Stomach (tissue), 4 donors: Measurements from ENCODE around the gene MAPK14.

ENCODE experiments used
- CTCF ChIP-seq, 7 experiments: fragments of 450-650 bp in 4 of 7; fragments of 200-600 bp in 3 of 7; sonication (generic) in 3 of 7; IDR thresholded peaks; one replicate each; pipeline ENCODE4 v1.5.1; 2016 to 2019; ENCODE audit warnings: antibody characterized with exemption in 7 of 7, control low read depth in 2 of 7, mild to moderate bottlenecking in 1 of 7
- POLR2AphosphoS5 ChIP-seq, 3 donors: sonication (generic); formaldehyde crosslinking; IDR thresholded peaks; one replicate each; pipeline ENCODE4 v1.6.1; 2016; ENCODE audit warnings: antibody characterized with exemption in 3 of 3

- TF ChIP-seq CTCF (IDR thresholded peaks at IDR 0.05) (no peak), POLR2AphosphoS5 (IDR thresholded peaks at IDR 0.05) (no peak)
Observed at GRCh38 chr6:36136034-36136433, 108.4 kb downstream of the MAPK14 start.
